Progenitor cell of endocrine pancreas (in vitro differentiated cells): ENCODE data around the gene SPARCL1. TPM values are rescaled to one million over a fixed set of nuclear protein-coding genes. Genes with fewer than 3 reads are reported as not detected.

Source experiments
- DNase-seq: peaks from one replicate; pipeline ENCODE4 v3.0.0; 2021; ENCODE audit warnings: low spot score; ENCODE audit not compliant: unreplicated experiment
- H3K27ac Mint-ChIP-seq: 2 replicates; pipeline ENCODE4 v1.8.0; 2021; ENCODE audit warnings: mild to moderate bottlenecking, moderate library complexity, mixed read lengths
- H3K27me3 Mint-ChIP-seq: 2 replicates; pipeline ENCODE4 v1.8.0; 2021; ENCODE audit warnings: mixed read lengths
- H3K36me3 Mint-ChIP-seq: 2 replicates; pipeline ENCODE4 v1.8.0; 2022; ENCODE audit warnings: mixed read lengths; ENCODE audit not compliant: insufficient read depth
- H3K4me1 Mint-ChIP-seq: 2 replicates; pipeline ENCODE4 v1.8.0; 2021; ENCODE audit warnings: low read depth, mixed read lengths
- H3K4me3 Mint-ChIP-seq: 2 replicates; pipeline ENCODE4 v1.8.0; 2021; ENCODE audit warnings: low read depth, mild to moderate bottlenecking, moderate library complexity, mixed read lengths
- H3K9me3 Mint-ChIP-seq: 2 replicates; pipeline ENCODE4 v1.8.0; 2021; ENCODE audit warnings: low read depth, mixed read lengths
- CTCF ChIP-seq: fragments of 200-600 bp; sonication (generic); IDR thresholded peaks from one replicate; pipeline ENCODE4 v1.5.0; 2021; ENCODE audit warnings: antibody characterized with exemption, mild to moderate bottlenecking; ENCODE audit not compliant: unreplicated experiment
- total RNA-seq: library from RNA; stranded (reverse); gene quantifications from 2 replicates; pipeline ENCODE4 v1.2.1, GENCODE V29; 2021

The SPARCL1 gene
- total RNA-seq, 1 donor from 2014 or later: 0.41 TPM

- Mint-ChIP-seq H3K27me3 (no peaks in the 10 kb centered on the region), H3K27ac (no peak overlapping the region), H3K9me3 (no peaks in the 10 kb centered on the region), H3K4me1 (no peaks in the 10 kb centered on the region), H3K36me3 (no peaks in the 10 kb centered on the region), H3K4me3 (no peak overlapping the region)
- no peak for TF ChIP-seq CTCF
- DNase-seq: no peak
These were observed 30.1 kb upstream of the SPARCL1 start for GRCh38 chr4:87559090-87559837.

- Mint-ChIP-seq H3K36me3 (no peaks in the 10 kb centered on the region), H3K27me3 (peaks cover 3% of the 10 kb centered on the region), H3K4me1 (no peaks in the 10 kb centered on the region), H3K9me3 (no peaks in the 10 kb centered on the region), H3K4me3 (no peak overlapping the region), H3K27ac (no peak overlapping the region)
- no peak for DNase-seq
- no peak for TF ChIP-seq CTCF
These were observed 28.2 kb upstream of the SPARCL1 start for GRCh38 chr4:87557348-87557747.

GRCh38 chr4:87555773-87556619 lies 26.8 kb upstream of the SPARCL1 start:
- Mint-ChIP-seq H3K36me3 (no peaks in the 10 kb centered on the region), H3K4me3 (no peak overlapping the region), H3K27ac (no peak overlapping the region), H3K9me3 (no peaks in the 10 kb centered on the region), H3K4me1 (no peaks in the 10 kb centered on the region), H3K27me3 (peaks cover 3% of the 10 kb centered on the region)
- DNase-seq: no peak
- no peak for TF ChIP-seq CTCF

- H3K4me1 Mint-ChIP-seq: no peaks in the 10 kb centered on the region
- H3K27ac Mint-ChIP-seq: no peak overlapping the region
- H3K4me3 Mint-ChIP-seq: no peak overlapping the region
- no peaks in the 10 kb centered on the region for H3K9me3 Mint-ChIP-seq
- peaks cover 3% of the 10 kb centered on the region for H3K27me3 Mint-ChIP-seq
- DNase-seq: no peak
- no peak for TF ChIP-seq CTCF
- no peaks in the 10 kb centered on the region for H3K36me3 Mint-ChIP-seq
These were observed 24.0 kb upstream of the SPARCL1 start for GRCh38 chr4:87553182-87553581.

GRCh38 chr4:87551361-87551760 lies 22.2 kb upstream of the SPARCL1 start:
- no peaks in the 10 kb centered on the region for H3K9me3 Mint-ChIP-seq
- no peak overlapping the region for H3K27ac Mint-ChIP-seq
- H3K4me3 Mint-ChIP-seq: no peak overlapping the region
- no peaks in the 10 kb centered on the region for H3K36me3 Mint-ChIP-seq
- peaks cover 3% of the 10 kb centered on the region for H3K27me3 Mint-ChIP-seq
- DNase-seq: no peak
- no peak for TF ChIP-seq CTCF
- no peaks in the 10 kb centered on the region for H3K4me1 Mint-ChIP-seq
